Omental fat pad (tissue), 4 donors: ENCODE results near the gene CYP4F22. TPM values are rescaled to one million over a fixed set of nuclear protein-coding genes. Genes with fewer than 3 reads are reported as not detected.
A peak's percentile ranks its signal among the peaks of the same experiment; 100 is the strongest.

Experiments
- ATAC-seq: fragments of 150-250 bp; one replicate; pipeline ENCODE4 v1.9.1; 2016; ENCODE audit warnings: mild to moderate bottlenecking, moderate library complexity; ENCODE audit not compliant: low FRiP score
- DNase-seq: peaks from one replicate; pipeline ENCODE4 v3.0.0-alpha.2; 2019; ENCODE audit warnings: low spot score
- CTCF ChIP-seq, 3 donors: fragments of 450-650 bp; IDR thresholded peaks; one replicate each; pipeline ENCODE4 v1.5.1; 2016 to 2017; ENCODE audit warnings: antibody characterized with exemption in 3 of 3, mild to moderate bottlenecking in 3 of 3, moderate library complexity in 2 of 3
- total RNA-seq, 4 donors: library from RNA; depleted of rRNA; stranded (reverse); fragments of >200 nt; gene quantifications; one replicate each; pipeline ENCODE4 v1.1.0, GENCODE V29; 2016

CYP4F22 gene
- total RNA-seq, 4 donors from 2014 or later: 0.36 to 1.3 TPM; not detected in 2

- no peak for TF ChIP-seq CTCF (IDR thresholded peaks at IDR 0.05)
- ATAC-seq: no peak
- DNase-seq: no peak
These were observed 69.0 kb downstream of the CYP4F22 start for GRCh38 chr19:15577184-15577771.

- no peak for TF ChIP-seq CTCF (IDR thresholded peaks at IDR 0.05)
- DNase-seq: no peak
- ATAC-seq: no peak
These were observed 75.0 kb downstream of the CYP4F22 start for GRCh38 chr19:15583346-15583745.

GRCh38 chr19:15584095-15584494 is 75.8 kb downstream of the CYP4F22 start:
- ATAC-seq (no peak), DNase-seq (no peak)
- TF ChIP-seq CTCF (IDR thresholded peaks at IDR 0.05): no peak

DNA sequence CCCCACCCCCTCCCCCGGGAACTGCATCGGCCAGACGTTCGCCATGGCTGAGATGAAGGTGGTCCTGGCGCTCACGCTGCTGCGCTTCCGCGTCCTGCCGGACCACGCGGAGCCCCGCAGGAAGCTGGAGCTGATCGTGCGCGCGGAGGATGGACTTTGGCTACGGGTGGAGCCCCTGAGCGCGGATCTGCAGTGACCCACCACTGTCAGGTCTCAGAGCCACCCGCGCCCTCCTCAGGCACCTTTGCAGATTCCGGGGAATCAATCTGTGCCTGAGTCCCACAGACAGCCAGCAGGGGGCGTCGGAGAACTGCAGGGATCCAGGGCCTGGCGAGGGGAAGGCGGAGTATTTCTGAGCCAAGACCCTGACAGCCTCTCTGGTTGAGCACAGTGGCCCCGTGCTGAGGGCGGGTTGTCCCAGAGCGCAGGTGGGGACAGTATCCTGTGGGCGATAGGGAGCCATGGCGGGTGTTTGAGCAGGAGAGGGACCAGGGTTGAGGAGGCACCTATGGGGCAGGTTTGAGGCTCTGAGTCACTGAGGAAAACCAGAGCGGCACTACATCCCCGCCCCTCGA is 76.3 kb downstream of the CYP4F22 start:
- DNase-seq (peak; percentile 93), ATAC-seq (peak; percentile 57)
- TF ChIP-seq CTCF (IDR thresholded peaks at IDR 0.05): no peak

- TF ChIP-seq CTCF (IDR thresholded peaks at IDR 0.05): no peak
- ATAC-seq (peak; percentile 31), DNase-seq (no peak)
These were observed 79.3 kb downstream of the CYP4F22 start for GRCh38 chr19:15587663-15588062.

GRCh38 chr19:15588265-15588664 is 79.9 kb downstream of the CYP4F22 start:
- TF ChIP-seq CTCF (IDR thresholded peaks at IDR 0.05): no peak
- ATAC-seq (no peak), DNase-seq (no peak)

DNA sequence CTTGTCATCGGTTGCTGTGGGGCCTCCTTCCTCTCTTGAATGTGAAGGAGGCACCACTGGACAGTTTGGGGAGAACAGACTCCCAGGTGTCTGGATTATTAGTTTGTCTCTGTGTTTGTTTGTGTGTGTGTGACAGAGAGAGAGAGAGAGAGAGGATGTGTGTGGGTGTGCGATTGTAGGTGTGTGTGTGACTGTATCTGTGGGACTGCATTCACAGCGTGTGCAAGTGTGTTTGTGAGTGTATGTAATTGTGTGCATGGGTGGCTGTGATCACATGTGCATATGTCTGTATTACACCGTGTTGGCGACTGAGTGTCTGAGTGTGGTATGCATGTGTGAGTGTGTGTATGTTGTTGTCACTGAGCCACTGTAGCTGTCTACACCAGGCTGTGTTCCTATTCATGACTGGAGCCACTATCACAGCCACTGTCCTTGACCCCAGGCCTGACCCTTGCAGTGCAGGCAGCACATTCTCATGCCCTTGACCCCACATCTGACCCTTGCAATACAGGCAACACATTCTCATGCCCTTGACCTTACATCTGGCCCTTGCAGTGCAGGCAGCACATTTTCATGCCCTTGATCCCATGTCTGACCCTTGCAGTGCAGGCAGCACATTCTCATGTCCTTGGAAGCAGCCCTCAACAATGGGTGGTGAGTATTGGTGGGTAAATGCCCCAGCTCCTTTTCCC is 81.6 kb downstream of the CYP4F22 start:
- DNase-seq: no peak
- TF ChIP-seq CTCF (IDR thresholded peaks at IDR 0.05): no peak
- ATAC-seq: no peak
